Keratinocyte (primary cell): ENCODE results near the gene SLC38A7.

Experiments
- CTCF ChIP-seq, 3 experiments: IDR thresholded peaks in 1 of 3; conservative IDR thresholded peaks in 1 of 3; optimal IDR thresholded peaks in 1 of 3; 2 replicates in 2 of 3; 3 replicates in 1 of 3; pipeline versions ENCODE3 to v1.5.1; 2011; ENCODE audit warnings: low read length in 3 of 3, mild to moderate bottlenecking in 3 of 3, moderate library complexity in 2 of 3, control low read depth in 1 of 3, inconsistent platforms in 1 of 3; ENCODE audit not compliant: insufficient read depth in 2 of 3; ENCODE audit errors: extremely low read depth in 1 of 3
- EZH2 ChIP-seq: IDR thresholded peaks from one replicate; pipeline ENCODE4 v1.6.1; 2012; ENCODE audit warnings: inconsistent platforms, mild to moderate bottlenecking, low read length, moderate library complexity

GRCh38 chr16:58732545-58733247 lies 48.1 kb upstream of the SLC38A7 start:
- no peak for TF ChIP-seq CTCF (optimal IDR thresholded peaks at IDR 0.05 in 1 of 3, IDR thresholded peaks at IDR 0.05 in 1 of 3, conservative IDR thresholded peaks at IDR 0.05 in 1 of 3; ENCODE audit: extremely low read depth in 1 of 3, insufficient read depth in 2 of 3, low read length in 3 of 3)
- TF ChIP-seq EZH2: no peak
